ENCODE data around the gene AMER3.
A peak's percentile ranks its signal among the peaks of the same experiment; 100 is the strongest.
"Not testable (repeated sequence)": the region's sequence is repeated elsewhere in the genome, so short reads cannot be mapped to it uniquely, and the experiment has no call there.

AMER3 gene

GRCh38 chr2:130755256-130756052 is at the start of gene AMER3:
Gene AMER3 (plus strand): TSS chr2:130755540. CDS start chr2:130762073, 6,533 bp downstream.
- DNase-seq, result no peak

- not testable (repeated sequence) for DNase-seq
Measured at GRCh38 chr2:130714795-130715194, 40.5 kb upstream of the AMER3 start.

GRCh38 chr2:130720036-130720435 is 35.3 kb upstream of the AMER3 start:
- DNase-seq, result no peak

GRCh38 chr2:130720528-130720927 is 34.8 kb upstream of the AMER3 start:
- DNase-seq, result no peak

- no peak for DNase-seq
Measured at GRCh38 chr2:130724455-130724854, 30.9 kb upstream of the AMER3 start.

GRCh38 chr2:130726614-130727180 is 28.6 kb upstream of the AMER3 start:
- no peak for DNase-seq

GRCh38 chr2:130727286-130727924 is 27.9 kb upstream of the AMER3 start:
- DNase-seq, result peak; percentile 27 to 60

GRCh38 chr2:130728007-130728454 is 27.3 kb upstream of the AMER3 start:
- no peak for DNase-seq

DNA sequence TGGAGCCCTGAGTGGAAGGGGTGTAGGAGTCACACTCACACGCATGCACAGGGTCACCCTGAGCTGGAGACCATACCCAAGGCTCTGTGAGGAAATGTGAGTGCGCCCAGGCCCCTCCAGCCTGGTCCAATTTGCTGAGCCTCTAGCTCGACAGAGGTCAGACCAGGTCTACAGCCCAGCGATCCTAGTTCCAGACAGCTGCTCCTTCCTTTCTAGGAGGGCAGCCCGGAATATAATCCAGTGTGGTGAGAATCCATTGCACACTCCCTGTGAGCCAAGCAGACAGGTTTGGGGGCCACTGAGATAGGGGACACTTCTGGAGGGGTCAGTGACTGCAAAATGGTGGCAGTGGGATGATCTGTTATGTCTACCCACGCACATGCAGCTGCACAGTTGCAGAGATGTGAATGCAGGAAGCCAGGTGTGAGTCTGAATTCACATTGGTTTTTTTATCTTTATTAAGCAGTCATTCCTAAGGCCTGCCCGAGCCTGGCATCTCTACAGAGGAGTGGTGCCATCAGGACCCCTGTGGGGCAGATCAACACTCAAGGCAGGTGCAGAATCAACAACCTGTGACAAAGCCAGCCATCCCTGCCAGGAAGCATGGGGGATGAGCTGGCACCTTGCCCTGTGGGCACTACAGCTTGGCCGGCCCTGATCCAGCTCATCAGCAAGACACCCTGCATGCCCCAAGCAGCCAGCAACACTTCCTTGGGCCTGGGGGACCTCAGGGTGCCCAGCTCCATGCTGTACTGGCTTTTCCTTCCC is 26.6 kb upstream of the AMER3 start, which contains the start of gene GPR148:
Gene GPR148 (plus strand): TSS at position 522 of the 768 bp plus-strand sequence. CDS start 82 bp downstream, at position 604.
- DNase-seq, result peak; percentile 9 to 61

GRCh38 chr2:130729322-130730299 is 25.7 kb upstream of the AMER3 start:
- peak in 1 of 2 experiments; percentile 38 for DNase-seq

- not testable (repeated sequence) for DNase-seq
Measured at GRCh38 chr2:130732257-130732656, 23.1 kb upstream of the AMER3 start.

DNA sequence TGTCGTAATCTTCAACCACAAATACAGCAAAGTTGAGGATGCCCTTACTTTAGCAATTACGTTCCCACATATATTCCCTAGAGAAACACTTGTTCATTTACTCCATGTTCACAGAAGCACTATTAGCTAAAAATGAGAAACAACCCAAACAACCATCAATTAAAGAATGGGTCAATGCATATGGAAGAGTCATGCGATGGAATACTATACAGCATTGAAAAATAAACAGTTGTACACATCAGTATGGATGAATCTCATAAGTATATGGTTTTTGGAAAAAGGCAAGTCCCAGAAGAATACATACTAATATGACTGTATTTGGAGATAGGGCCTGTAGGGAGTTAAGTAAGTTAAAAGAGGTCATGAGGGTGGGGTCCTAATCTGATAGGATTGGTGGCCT is 20.1 kb upstream of the AMER3 start:
- no peak for DNase-seq

- DNase-seq, result peak in 1 of 2 experiments; percentile 27
Measured at GRCh38 chr2:130736487-130736886, 18.9 kb upstream of the AMER3 start.

DNA sequence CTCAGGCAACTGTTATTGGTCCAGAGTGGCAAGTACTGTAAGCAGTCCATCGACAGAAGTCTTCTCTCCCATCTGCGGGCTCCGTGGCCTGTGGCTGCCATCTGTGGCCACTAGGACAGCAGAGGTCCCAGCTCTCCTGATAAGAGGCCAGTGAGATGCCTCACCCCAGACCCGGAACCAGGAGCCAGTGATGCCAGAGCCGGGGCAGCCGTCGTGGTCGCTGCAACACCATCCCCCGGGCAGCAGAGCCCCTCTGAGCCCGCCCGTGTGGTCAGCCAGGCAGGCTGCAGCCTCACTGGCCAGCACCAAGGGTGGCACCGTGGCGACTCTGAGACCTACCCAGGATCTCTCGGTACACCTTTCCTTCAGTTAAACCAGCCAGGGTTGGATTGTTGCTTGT is 17.7 kb upstream of the AMER3 start:
- no peak for DNase-seq

DNA sequence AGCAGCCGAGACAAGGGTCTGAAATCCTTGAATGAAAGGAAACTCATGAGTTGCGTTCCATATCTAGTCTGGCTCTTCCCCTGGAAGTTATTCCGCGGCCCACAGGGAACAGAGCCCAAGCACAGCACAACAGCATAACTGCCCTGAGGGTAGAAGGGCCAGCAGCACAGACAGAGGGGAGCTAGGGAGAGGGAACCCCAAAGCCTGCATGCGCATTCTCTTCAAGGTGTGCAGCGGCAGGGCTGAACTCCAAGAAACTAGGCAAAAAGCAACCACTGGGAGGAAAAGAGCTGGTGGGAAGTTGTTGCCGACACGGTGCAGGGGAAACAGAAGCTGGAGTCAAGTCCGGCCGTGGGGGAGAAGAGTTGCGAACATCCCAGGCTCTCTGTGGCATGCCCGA is 14.7 kb upstream of the AMER3 start:
- DNase-seq, result no peak

DNA sequence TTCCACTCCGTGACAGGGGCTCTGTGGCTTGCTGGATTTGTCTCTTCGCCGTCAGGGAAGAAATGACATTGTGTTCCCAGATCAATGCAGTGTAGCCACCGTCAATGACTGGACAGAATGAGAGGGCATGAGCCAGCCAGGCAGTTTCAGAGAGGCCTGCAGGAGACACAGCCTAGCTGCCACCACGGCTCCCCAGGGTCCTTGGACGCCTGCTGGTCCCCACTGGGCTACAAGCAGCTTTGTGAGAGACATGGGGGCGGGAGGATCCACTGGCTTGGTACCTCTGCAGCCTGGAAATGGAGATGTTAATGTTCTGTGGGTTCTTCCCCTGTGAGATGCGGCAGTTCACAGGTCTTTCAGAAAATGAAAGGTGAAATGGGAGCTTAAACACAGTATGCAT is 12.1 kb upstream of the AMER3 start:
- no peak for DNase-seq

DNA sequence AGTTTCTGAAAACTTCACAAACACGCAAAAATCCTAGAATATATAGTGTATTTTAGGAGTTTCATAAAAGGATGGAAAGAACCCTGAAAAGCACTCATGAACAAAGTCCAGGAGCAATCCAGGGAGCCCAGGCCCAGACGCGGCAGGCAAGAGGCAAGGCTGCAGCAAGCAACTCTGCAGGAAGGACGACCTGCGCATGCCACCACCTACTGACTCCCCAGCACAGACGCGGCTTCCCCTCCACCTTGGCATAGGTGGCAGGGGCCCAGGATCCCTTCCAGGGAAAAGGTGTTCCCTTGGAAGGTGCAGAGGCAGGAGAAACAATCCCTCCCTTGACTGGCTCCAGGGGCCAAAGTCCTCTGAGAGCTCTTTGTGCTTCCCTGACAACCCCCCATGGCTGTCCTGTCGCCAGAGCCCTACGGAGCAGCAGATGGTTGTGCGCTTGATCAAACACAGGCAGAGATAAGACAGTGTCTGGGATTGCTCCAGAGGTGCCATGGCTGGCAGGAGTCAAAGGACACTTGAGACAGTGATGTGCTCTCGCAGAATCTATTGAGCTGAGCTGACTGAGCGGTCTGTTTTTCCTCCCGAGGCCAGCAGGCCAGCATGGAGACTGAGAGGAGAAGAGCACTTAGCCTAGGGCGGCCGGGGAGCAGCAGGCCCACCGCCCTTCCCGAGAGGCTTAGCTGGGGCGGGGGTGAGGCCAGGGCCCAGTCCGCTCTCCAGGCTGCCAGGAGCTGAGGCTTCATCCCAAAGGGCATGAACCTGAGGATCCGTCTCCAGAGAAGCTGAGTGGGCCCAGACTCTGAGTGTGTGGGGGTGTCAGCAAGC is 10.8 kb upstream of the AMER3 start:
- DNase-seq, result peak in 1 of 2 experiments; percentile 33

- DNase-seq, result no peak
Measured at GRCh38 chr2:130749078-130749477, 6.3 kb upstream of the AMER3 start.

- DNase-seq, result no peak
Measured at GRCh38 chr2:130749641-130750040, 5.7 kb upstream of the AMER3 start.

GRCh38 chr2:130754811-130755210 is 529 bp upstream of the AMER3 start:
- DNase-seq, result no peak
